ENCODE data around the gene ADSL. TPM values are rescaled to one million over a fixed set of nuclear protein-coding genes. Genes with fewer than 3 reads are reported as not detected.

Gene ADSL
- total and polyA plus RNA-seq, 2 of the 8 experiments (the other 6 are each of a cell fraction or from before 2014, with no cell fraction given), result 197 to 218 TPM

DNA sequence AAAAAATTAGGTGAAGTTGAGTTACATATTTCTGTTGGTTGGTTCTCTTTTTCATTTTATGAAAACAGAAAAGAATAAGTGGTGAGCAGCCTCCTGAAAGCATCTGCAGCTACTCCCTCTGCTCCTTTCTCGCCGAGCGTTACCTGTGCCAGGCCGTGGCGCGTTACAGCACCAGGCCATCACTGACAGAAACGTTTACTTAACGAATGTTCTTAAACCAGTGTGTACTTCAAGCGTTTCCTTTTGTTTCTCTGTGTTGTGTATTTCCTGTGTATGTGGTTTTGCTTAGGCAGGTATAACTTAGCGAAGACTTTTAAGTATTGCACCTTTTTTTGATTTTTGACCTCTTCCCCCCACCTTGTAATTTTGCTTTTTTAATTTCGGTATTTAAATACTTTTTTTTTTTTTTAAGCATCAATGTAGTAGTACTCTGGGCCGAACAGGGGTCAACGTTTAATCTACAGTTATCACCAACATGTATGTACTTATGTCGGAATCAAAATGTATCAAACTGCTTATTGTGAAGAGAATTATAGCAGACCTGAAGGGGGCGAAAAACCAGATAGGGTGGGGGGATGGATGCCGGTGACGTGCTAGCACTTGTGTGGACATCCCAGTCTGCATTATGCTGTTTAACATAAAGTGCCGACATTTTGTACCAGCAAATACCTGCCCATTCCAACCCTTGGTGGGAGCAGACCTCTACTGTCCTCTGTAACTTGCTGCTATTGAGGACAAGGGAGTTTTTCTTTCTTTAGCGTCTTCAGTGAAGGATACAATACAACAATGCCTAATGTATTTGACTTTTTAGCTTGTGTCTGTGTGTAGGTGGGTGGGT is 21.6 kb upstream of the ADSL start (continued):
- TF ChIP-seq, protein P1, sequence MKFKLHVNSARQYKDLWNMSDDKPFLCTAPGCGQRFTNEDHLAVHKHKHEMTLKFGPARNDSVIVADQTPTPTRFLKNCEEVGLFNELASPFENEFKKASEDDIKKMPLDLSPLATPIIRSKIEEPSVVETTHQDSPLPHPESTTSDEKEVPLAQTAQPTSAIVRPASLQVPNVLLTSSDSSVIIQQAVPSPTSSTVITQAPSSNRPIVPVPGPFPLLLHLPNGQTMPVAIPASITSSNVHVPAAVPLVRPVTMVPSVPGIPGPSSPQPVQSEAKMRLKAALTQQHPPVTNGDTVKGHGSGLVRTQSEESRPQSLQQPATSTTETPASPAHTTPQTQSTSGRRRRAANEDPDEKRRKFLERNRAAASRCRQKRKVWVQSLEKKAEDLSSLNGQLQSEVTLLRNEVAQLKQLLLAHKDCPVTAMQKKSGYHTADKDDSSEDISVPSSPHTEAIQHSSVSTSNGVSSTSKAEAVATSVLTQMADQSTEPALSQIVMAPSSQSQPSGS (IDR thresholded peaks at IDR 0.05; ENCODE audit: low read length), result no peak
- no peak for TF ChIP-seq EGR1 (IDR thresholded peaks at IDR 0.05; ENCODE audit: borderline replicate concordance, low read depth, low read length)
- no peak for TF ChIP-seq CBX5 (IDR thresholded peaks at IDR 0.05; ENCODE audit: low read depth, low read length)
- no peak for TF ChIP-seq YY1 (IDR thresholded peaks at IDR 0.05; ENCODE audit: low read depth, low read length)
- no peak for TF ChIP-seq CBX8 (IDR thresholded peaks at IDR 0.05; ENCODE audit: borderline replicate concordance, low read depth, low read length)
- TF ChIP-seq, protein P2, sequence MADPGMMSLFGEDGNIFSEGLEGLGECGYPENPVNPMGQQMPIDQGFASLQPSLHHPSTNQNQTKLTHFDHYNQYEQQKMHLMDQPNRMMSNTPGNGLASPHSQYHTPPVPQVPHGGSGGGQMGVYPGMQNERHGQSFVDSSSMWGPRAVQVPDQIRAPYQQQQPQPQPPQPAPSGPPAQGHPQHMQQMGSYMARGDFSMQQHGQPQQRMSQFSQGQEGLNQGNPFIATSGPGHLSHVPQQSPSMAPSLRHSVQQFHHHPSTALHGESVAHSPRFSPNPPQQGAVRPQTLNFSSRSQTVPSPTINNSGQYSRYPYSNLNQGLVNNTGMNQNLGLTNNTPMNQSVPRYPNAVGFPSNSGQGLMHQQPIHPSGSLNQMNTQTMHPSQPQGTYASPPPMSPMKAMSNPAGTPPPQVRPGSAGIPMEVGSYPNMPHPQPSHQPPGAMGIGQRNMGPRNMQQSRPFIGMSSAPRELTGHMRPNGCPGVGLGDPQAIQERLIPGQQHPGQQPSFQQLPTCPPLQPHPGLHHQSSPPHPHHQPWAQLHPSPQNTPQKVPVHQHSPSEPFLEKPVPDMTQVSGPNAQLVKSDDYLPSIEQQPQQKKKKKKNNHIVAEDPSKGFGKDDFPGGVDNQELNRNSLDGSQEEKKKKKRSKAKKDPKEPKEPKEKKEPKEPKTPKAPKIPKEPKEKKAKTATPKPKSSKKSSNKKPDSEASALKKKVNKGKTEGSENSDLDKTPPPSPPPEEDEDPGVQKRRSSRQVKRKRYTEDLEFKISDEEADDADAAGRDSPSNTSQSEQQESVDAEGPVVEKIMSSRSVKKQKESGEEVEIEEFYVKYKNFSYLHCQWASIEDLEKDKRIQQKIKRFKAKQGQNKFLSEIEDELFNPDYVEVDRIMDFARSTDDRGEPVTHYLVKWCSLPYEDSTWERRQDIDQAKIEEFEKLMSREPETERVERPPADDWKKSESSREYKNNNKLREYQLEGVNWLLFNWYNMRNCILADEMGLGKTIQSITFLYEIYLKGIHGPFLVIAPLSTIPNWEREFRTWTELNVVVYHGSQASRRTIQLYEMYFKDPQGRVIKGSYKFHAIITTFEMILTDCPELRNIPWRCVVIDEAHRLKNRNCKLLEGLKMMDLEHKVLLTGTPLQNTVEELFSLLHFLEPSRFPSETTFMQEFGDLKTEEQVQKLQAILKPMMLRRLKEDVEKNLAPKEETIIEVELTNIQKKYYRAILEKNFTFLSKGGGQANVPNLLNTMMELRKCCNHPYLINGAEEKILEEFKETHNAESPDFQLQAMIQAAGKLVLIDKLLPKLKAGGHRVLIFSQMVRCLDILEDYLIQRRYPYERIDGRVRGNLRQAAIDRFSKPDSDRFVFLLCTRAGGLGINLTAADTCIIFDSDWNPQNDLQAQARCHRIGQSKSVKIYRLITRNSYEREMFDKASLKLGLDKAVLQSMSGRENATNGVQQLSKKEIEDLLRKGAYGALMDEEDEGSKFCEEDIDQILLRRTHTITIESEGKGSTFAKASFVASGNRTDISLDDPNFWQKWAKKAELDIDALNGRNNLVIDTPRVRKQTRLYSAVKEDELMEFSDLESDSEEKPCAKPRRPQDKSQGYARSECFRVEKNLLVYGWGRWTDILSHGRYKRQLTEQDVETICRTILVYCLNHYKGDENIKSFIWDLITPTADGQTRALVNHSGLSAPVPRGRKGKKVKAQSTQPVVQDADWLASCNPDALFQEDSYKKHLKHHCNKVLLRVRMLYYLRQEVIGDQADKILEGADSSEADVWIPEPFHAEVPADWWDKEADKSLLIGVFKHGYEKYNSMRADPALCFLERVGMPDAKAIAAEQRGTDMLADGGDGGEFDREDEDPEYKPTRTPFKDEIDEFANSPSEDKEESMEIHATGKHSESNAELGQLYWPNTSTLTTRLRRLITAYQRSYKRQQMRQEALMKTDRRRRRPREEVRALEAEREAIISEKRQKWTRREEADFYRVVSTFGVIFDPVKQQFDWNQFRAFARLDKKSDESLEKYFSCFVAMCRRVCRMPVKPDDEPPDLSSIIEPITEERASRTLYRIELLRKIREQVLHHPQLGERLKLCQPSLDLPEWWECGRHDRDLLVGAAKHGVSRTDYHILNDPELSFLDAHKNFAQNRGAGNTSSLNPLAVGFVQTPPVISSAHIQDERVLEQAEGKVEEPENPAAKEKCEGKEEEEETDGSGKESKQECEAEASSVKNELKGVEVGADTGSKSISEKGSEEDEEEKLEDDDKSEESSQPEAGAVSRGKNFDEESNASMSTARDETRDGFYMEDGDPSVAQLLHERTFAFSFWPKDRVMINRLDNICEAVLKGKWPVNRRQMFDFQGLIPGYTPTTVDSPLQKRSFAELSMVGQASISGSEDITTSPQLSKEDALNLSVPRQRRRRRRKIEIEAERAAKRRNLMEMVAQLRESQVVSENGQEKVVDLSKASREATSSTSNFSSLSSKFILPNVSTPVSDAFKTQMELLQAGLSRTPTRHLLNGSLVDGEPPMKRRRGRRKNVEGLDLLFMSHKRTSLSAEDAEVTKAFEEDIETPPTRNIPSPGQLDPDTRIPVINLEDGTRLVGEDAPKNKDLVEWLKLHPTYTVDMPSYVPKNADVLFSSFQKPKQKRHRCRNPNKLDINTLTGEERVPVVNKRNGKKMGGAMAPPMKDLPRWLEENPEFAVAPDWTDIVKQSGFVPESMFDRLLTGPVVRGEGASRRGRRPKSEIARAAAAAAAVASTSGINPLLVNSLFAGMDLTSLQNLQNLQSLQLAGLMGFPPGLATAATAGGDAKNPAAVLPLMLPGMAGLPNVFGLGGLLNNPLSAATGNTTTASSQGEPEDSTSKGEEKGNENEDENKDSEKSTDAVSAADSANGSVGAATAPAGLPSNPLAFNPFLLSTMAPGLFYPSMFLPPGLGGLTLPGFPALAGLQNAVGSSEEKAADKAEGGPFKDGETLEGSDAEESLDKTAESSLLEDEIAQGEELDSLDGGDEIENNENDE (IDR thresholded peaks at IDR 0.05; ENCODE audit: insufficient replicate concordance, low read length), result no peak
- TF ChIP-seq FOSL1 (IDR thresholded peaks at IDR 0.05; ENCODE audit: insufficient read depth, low read depth, low read length), result no peak

All from H1 (cell line).